Muscle layer of colon (tissue), 2 donors: ENCODE data around the gene NTN3.

Source experiments
- H3K27ac ChIP-seq: one replicate; pipeline ENCODE4 v1.7.0; 2013; ENCODE audit warnings: low read depth, mild to moderate bottlenecking, low read length, moderate library complexity
- H3K27me3 ChIP-seq, 2 donors: one replicate each; pipeline ENCODE4 v1.7.0; 2013; ENCODE audit warnings: low read length in 2 of 2, mild to moderate bottlenecking in 2 of 2; ENCODE audit not compliant: insufficient read depth in 2 of 2, control insufficient read depth in 1 of 2
- H3K36me3 ChIP-seq: one replicate; pipeline ENCODE4 v1.7.0; 2013; ENCODE audit warnings: mild to moderate bottlenecking, low read length; ENCODE audit not compliant: insufficient read depth
- H3K4me1 ChIP-seq: one replicate; pipeline ENCODE4 v1.7.0; 2013; ENCODE audit warnings: mild to moderate bottlenecking, low read length; ENCODE audit not compliant: insufficient read depth
- H3K4me3 ChIP-seq, 2 donors: one replicate each; pipeline ENCODE4 v1.7.0; 2013; ENCODE audit warnings: low read length in 2 of 2, low read depth in 1 of 2, mild to moderate bottlenecking in 1 of 2, moderate library complexity in 1 of 2
- H3K9ac ChIP-seq: one replicate; pipeline ENCODE4 v1.7.0; 2013; ENCODE audit warnings: low read length
- H3K9me3 ChIP-seq: one replicate; pipeline ENCODE4 v1.7.0; 2013; ENCODE audit warnings: mild to moderate bottlenecking, low read length
- donor health status: abdominal sarcoma.
- donor health status: Adenocarcinoma of cecum.

NTN3 gene

GRCh38 chr16:2459647-2460390 is 11.3 kb upstream of the NTN3 start, which contains the start of gene TEDC2:
Gene TEDC2 (plus strand): TSS chr16:2460109. CDS start chr16:2460145, 36 bp downstream.
- Histone ChIP-seq H3K27ac (peak within 1 kb of the TSS; percentile 61), H3K9ac (no peak within 1 kb of the TSS), H3K4me3 (peak within 1 kb of the TSS; percentile 85 to 88), H3K9me3 (no peaks in the 10 kb centered on the region), H3K36me3 (no peaks in the 10 kb centered on the region), H3K27me3 (no peaks in the 10 kb centered on the region), H3K4me1 (peaks cover 13% of the 10 kb centered on the region)

GRCh38 chr16:2460391-2460713 is 10.7 kb upstream of the NTN3 start:
- H3K27ac ChIP-seq: no peak overlapping the region
- peak overlapping the region; percentile 85 to 88 for H3K4me3 ChIP-seq
- no peaks in the 10 kb centered on the region for H3K9me3 ChIP-seq

GRCh38 chr16:2460916-2461315 is 10.2 kb upstream of the NTN3 start:
- Histone ChIP-seq H3K27ac (no peak overlapping the region), H3K4me3 (no peak overlapping the region), H3K36me3 (no peaks in the 10 kb centered on the region), H3K9me3 (no peaks in the 10 kb centered on the region), H3K4me1 (peaks cover 13% of the 10 kb centered on the region), H3K27me3 (no peaks in the 10 kb centered on the region), H3K9ac (no peak overlapping the region)

More at GRCh38 chr16:2460391-2460713, 10.7 kb upstream of the NTN3 start:
- Histone ChIP-seq H3K4me1 (peaks cover 13% of the 10 kb centered on the region), H3K9ac (no peak overlapping the region), H3K27me3 (no peaks in the 10 kb centered on the region), H3K36me3 (no peaks in the 10 kb centered on the region)

GRCh38 chr16:2462031-2462866 is 8.8 kb upstream of the NTN3 start:
- Histone ChIP-seq H3K36me3 (no peaks in the 10 kb centered on the region), H3K4me1 (peaks cover 13% of the 10 kb centered on the region), H3K27me3 (no peaks in the 10 kb centered on the region), H3K9me3 (no peaks in the 10 kb centered on the region), H3K9ac (no peak overlapping the region), H3K4me3 (no peak overlapping the region), H3K27ac (no peak overlapping the region)

GRCh38 chr16:2464333-2464732 is 6.8 kb upstream of the NTN3 start:
- no peaks in the 10 kb centered on the region for H3K36me3 ChIP-seq
- H3K4me1 ChIP-seq: peaks cover 17% of the 10 kb centered on the region
- H3K27me3 ChIP-seq: peaks cover 7 to 16% of the 10 kb centered on the region in 2 donors

GRCh38 chr16:2465653-2466415 is 5.3 kb upstream of the NTN3 start:
- Histone ChIP-seq H3K9ac (no peak overlapping the region), H3K36me3 (no peaks in the 10 kb centered on the region), H3K27me3 (peaks cover 22 to 31% of the 10 kb centered on the region in 2 donors), H3K4me3 (no peak overlapping the region), H3K9me3 (no peaks in the 10 kb centered on the region), H3K27ac (no peak overlapping the region), H3K4me1 (peaks cover 9% of the 10 kb centered on the region)

More at GRCh38 chr16:2464333-2464732, 6.8 kb upstream of the NTN3 start:
- H3K9ac ChIP-seq: no peak overlapping the region
- H3K27ac ChIP-seq: no peak overlapping the region
- H3K4me3 ChIP-seq: no peak overlapping the region
- no peaks in the 10 kb centered on the region for H3K9me3 ChIP-seq

GRCh38 chr16:2466667-2467527 is 4.2 kb upstream of the NTN3 start:
- Histone ChIP-seq H3K4me1 (peaks cover 9% of the 10 kb centered on the region), H3K27me3 (peaks cover 22 to 41% of the 10 kb centered on the region in 2 donors), H3K36me3 (no peaks in the 10 kb centered on the region), H3K4me3 (peak overlapping the region in 1 of 2 donors; percentile 47), H3K9ac (peak overlapping the region; percentile 49), H3K27ac (no peak overlapping the region), H3K9me3 (no peaks in the 10 kb centered on the region)

- no peaks in the 10 kb centered on the region for H3K9me3 ChIP-seq
- peak overlapping the region; percentile 49 for H3K9ac ChIP-seq
- no peaks in the 10 kb centered on the region for H3K36me3 ChIP-seq
- peak overlapping the region; percentile 35 to 47 for H3K4me3 ChIP-seq
- H3K27ac ChIP-seq: no peak overlapping the region
- H3K27me3 ChIP-seq: peaks cover 22 to 49% of the 10 kb centered on the region in 2 donors
- H3K4me1 ChIP-seq: peaks cover 9% of the 10 kb centered on the region
Observed at GRCh38 chr16:2467528-2468232, 3.4 kb upstream of the NTN3 start.

- H3K9ac ChIP-seq: no peak overlapping the region
Observed at GRCh38 chr16:2468233-2468724, 2.8 kb upstream of the NTN3 start.

More at GRCh38 chr16:2468233-2468724, 2.8 kb upstream of the NTN3 start:
- peak overlapping the region; percentile 35 to 47 for H3K4me3 ChIP-seq
- peaks cover 22 to 55% of the 10 kb centered on the region in 2 donors for H3K27me3 ChIP-seq
- no peaks in the 10 kb centered on the region for H3K9me3 ChIP-seq
- H3K4me1 ChIP-seq: peaks cover 9% of the 10 kb centered on the region
- H3K27ac ChIP-seq: no peak overlapping the region
- H3K36me3 ChIP-seq: no peaks in the 10 kb centered on the region
